Adrenal gland (tissue), 12 donors: ENCODE results near the gene TMEM63C. TPM values are rescaled to one million over a fixed set of nuclear protein-coding genes. Genes with fewer than 3 reads are reported as not detected.

Experiments used
- DNase-seq, 7 donors: peaks; one replicate each; pipeline ENCODE4 v3.0.0-alpha.2; 2019 to 2020
- H3K27ac ChIP-seq, 5 donors: fragments of 200-600 bp; sonication (generic) in 4 of 5; 1 replicate in 3 of 5; 2 replicates in 2 of 5; pipeline versions ENCODE4 v1.5.1 to v1.8.0; 2016 to 2020; ENCODE audit warnings: mild to moderate bottlenecking in 1 of 5
- H3K27me3 ChIP-seq: fragments of 200-600 bp; 2 replicates; pipeline ENCODE4 v1.8.0; 2021
- H3K36me3 ChIP-seq, 2 donors: fragments of 200-600 bp; replicated peaks in 1 of 2; 1 replicate in 1 of 2; 2 replicates in 1 of 2; pipeline versions ENCODE4 v1.5.1 to v1.8.0; 2018 to 2022
- H3K4me1 ChIP-seq, 2 donors: fragments of 200-600 bp; replicated peaks in 1 of 2; 1 replicate in 1 of 2; 2 replicates in 1 of 2; pipeline versions ENCODE4 v1.5.1 to v1.8.0; 2018 to 2021
- H3K4me3 ChIP-seq, 4 donors: fragments of 200-600 bp; sonication (generic) in 3 of 4; one replicate each; pipeline ENCODE4 v1.5.1; 2016 to 2018
- H3K9me3 ChIP-seq, 3 donors: fragments of 200-600 bp; sonication (generic) in 1 of 3; replicated peaks in 1 of 3; 1 replicate in 2 of 3; 2 replicates in 1 of 3; pipeline versions ENCODE4 v1.5.1 to v1.8.0; 2016 to 2021
- CTCF ChIP-seq, 6 experiments: fragments of 450-650 bp in 4 of 6; fragments of 200-600 bp in 2 of 6; sonication (generic) in 1 of 6; IDR thresholded peaks; 1 replicate in 5 of 6; 2 replicates in 1 of 6; pipeline versions ENCODE4 v1.5.1 to v1.8.0; 2016 to 2021; ENCODE audit warnings: antibody characterized with exemption in 6 of 6, mild to moderate bottlenecking in 2 of 6, moderate library complexity in 1 of 6
- POLR2A ChIP-seq, 2 donors: fragments of 450-650 bp; IDR thresholded peaks; one replicate each; pipeline ENCODE4 v1.6.1; 2017; ENCODE audit warnings: antibody characterized with exemption in 2 of 2, mild to moderate bottlenecking in 2 of 2, moderate library complexity in 1 of 2
- WGBS, 4 donors: extraction: QIAGEN DNeasy Blood & Tissue Kit in 2 of 4; methylation state at CpG; one replicate each; pipeline versions ENCODE4 v1.1.5 to v1.1.7; 2013 to 2017; 5-methylcytosine and 5-hydroxymethylcytosine counted together
- intact Hi-C, 2 donors: fragments of 100-400 bp; cut with DNase I; formaldehyde crosslinking; loops; one replicate each; pipeline versions ENCODE4 v1.14.1 to v1.15.0; 2022 to 2023
- polyA plus RNA-seq, 3 donors: library from polyadenylated mRNA; stranded (reverse); fragments of 200-250 nt in 2 of 3; fragments of 350-450 nt in 1 of 3; fragmentation: Illumina TruSeq in 1 of 3; extraction: RNeasy Lipid Tissue Mini Kit (QIAGEN cat#74804) in 1 of 3; gene quantifications; one replicate each; pipeline ENCODE4 v1.2.3, GENCODE V29; 2013 to 2014
- total RNA-seq, 9 donors: library from RNA; depleted of rRNA in 4 of 9; stranded (reverse); fragments of >200 nt in 4 of 9; fragments of 120-200 nt in 1 of 9; fragmentation: NEBNext Ultra II Directional in 1 of 9; extraction: Animal tissue kit (Norgen Biotek cat#: 25700) in 1 of 9; gene quantifications; one replicate each; pipeline versions ENCODE4 v1.1.0 to v1.2.4, GENCODE V29; 2013 to 2023
- donor health status: healthy with polysubstance abuse.
- donor health status: Bipolar disorder and iron deficiency.
- donor health status: DM: yes; HTN: yes; CAD: no.
- donor health status: DM: no; HTN: no; CAD: no.
- donor health status: DM: no; HTN: no; CAD: no.
- donor health status: DM: yes; HTN: yes; CAD: no.

The TMEM63C gene
- total and polyA plus RNA-seq, 12 donors = 2.7 to 21.2 (median 8.3) TPM

- Histone ChIP-seq H3K27me3 (no peaks in the 10 kb centered on the region), H3K4me1 (no peaks in the 10 kb centered on the region), H3K36me3 (no peaks in the 10 kb centered on the region), H3K27ac (peak overlapping the region in 1 of 5 donors; percentile 65), H3K9me3 (no peaks in the 10 kb centered on the region), H3K4me3 (no peak overlapping the region)
- DNase-seq = peak; percentile 43 to 88 (median 73)
- TF ChIP-seq CTCF (IDR thresholded peaks at IDR 0.05) = peak in 1 of 6 experiments; percentile 14
- no peak for TF ChIP-seq POLR2A (IDR thresholded peaks at IDR 0.05)
- WGBS, 4 donors = 7 to 16% (median 11%) methylated on average over 14 to 18 of the region's 18 CpGs
- intact Hi-C loops = loop anchor here in 1 of 2 donors (10.0 kb wide), 1 partner anchor 156 kb away; no protein-coding TSS in a partner anchor
Measured at GRCh38 chr14:77158175-77158881, 23.3 kb upstream of the TMEM63C start.

GRCh38 chr14:77158882-77159255 lies 22.7 kb upstream of the TMEM63C start:
- Histone ChIP-seq H3K27ac (peak overlapping the region in 1 of 5 donors; percentile 47), H3K4me1 (no peaks in the 10 kb centered on the region), H3K27me3 (no peaks in the 10 kb centered on the region), H3K4me3 (no peak overlapping the region), H3K36me3 (no peaks in the 10 kb centered on the region), H3K9me3 (no peaks in the 10 kb centered on the region)
- WGBS, 4 donors = 53 to 72% (median 59%) methylated on average over 2 of the region's 2 CpGs
- DNase-seq = no peak
- TF ChIP-seq CTCF (IDR thresholded peaks at IDR 0.05) (no peak), POLR2A (IDR thresholded peaks at IDR 0.05) (no peak)
- intact Hi-C loops = loop anchor here in 1 of 2 donors (10.0 kb wide), 1 partner anchor 156 kb away; no protein-coding TSS in a partner anchor

GRCh38 chr14:77161011-77161410 lies 20.6 kb upstream of the TMEM63C start:
- WGBS, 4 donors = 71 to 77% (median 74%) methylated on average over 3 to 4 of the region's 4 CpGs
- no peaks in the 10 kb centered on the region for H3K4me1 ChIP-seq
- intact Hi-C loops = no loop called here

GRCh38 chr14:77170045-77170444 lies 11.6 kb upstream of the TMEM63C start:
- no peaks in the 10 kb centered on the region for H3K4me1 ChIP-seq
- no peaks in the 10 kb centered on the region for H3K9me3 ChIP-seq
- 58 to 78% (median 66%) methylated on average over 3 of the region's 3 CpGs for WGBS, 4 donors
- H3K36me3 ChIP-seq = no peaks in the 10 kb centered on the region
- no peak for DNase-seq
- H3K27ac ChIP-seq = no peak overlapping the region
- intact Hi-C loops = no loop called here
- H3K27me3 ChIP-seq = no peaks in the 10 kb centered on the region
- no peak overlapping the region for H3K4me3 ChIP-seq
- no peak for TF ChIP-seq CTCF (IDR thresholded peaks at IDR 0.05)
- no peak for TF ChIP-seq POLR2A (IDR thresholded peaks at IDR 0.05)

More at GRCh38 chr14:77161011-77161410, 20.6 kb upstream of the TMEM63C start:
- Histone ChIP-seq H3K9me3 (no peaks in the 10 kb centered on the region), H3K36me3 (no peaks in the 10 kb centered on the region), H3K4me3 (no peak overlapping the region), H3K27ac (no peak overlapping the region), H3K27me3 (no peaks in the 10 kb centered on the region)
- no peak for TF ChIP-seq POLR2A (IDR thresholded peaks at IDR 0.05)
- TF ChIP-seq CTCF (IDR thresholded peaks at IDR 0.05) = no peak
- DNase-seq = no peak
